NCI-H128 (cell line): ENCODE measurements around the gene KLF6.

Source experiments
- DNase-seq: peaks from one replicate; lab custom pipeline; 2025; ENCODE audit not compliant: unreplicated experiment; lab: John Stamatoyannopoulos, UW

The KLF6 gene

GRCh38 chr10:3757638-3758490 is 27.1 kb downstream of the KLF6 start:
- DNase-seq, result no peak

DNA sequence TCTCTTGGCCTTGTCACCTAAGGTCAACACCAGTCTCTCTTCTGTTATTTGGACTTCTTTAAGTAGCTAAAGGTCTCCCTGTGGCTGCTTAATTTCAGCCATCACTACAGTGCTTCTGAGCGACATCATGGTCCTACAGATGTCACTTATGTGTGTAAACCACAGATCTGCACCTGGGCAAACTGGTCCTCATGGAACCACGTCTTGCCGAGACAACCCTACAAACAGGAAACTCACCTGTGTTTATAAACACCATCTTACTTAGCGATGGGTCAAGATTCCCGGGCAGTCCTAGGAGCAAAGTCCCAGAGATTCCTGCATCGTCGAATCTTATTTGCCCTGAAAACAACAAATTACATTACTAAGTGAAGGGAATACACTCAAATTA is 27.8 kb downstream of the KLF6 start:
- DNase-seq, result no peak

GRCh38 chr10:3756360-3756740 is 28.7 kb downstream of the KLF6 start:
- DNase-seq, result no peak

- DNase-seq, result no peak
Observed at GRCh38 chr10:3755440-3756359, 29.3 kb downstream of the KLF6 start.

- no peak for DNase-seq
Observed at GRCh38 chr10:3754727-3755439, 30.1 kb downstream of the KLF6 start.

- DNase-seq, result no peak
Observed at GRCh38 chr10:3750854-3751253, 34.2 kb downstream of the KLF6 start.

GRCh38 chr10:3750006-3750816 is 34.8 kb downstream of the KLF6 start:
- peak; percentile 0 for DNase-seq

DNA sequence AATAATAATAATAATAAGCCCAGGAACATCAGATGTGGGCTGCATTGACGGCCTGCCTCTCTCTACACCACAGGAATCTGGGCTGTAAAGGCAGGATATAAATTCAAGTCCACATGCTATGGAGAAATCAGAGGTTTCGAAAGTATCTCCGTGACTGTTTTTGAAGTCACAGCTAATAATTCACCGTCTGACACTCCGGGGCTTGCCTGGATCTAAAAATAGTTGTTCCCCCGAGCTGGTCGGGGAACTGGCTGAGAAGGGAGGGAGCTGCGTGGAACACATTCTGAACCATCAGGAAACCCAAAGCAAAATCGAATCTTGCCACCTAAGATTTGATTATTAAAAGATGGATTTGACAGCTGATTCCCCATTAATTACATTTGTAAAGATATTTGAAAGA is 35.4 kb downstream of the KLF6 start:
- DNase-seq, result no peak

GRCh38 chr10:3749011-3749410 is 36.0 kb downstream of the KLF6 start:
- DNase-seq, result no peak

DNA sequence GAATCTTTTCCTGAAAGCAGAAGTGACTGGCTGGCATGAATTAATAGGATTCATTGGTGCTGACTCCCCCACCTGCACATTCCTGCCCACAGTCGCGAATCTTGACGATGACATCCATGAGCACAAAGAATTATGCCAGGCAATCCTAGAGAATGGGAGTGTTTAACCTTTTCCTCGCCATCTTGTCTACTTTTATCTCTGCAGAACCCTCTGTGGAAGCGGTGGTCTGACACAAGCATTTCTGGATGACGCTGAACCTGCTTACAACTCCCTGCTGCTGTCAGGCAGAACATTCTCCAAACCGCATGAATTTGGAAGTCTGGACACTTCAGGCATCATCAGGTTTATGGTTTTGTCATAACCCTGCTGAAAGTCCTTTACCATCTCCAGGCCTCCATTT is 36.5 kb downstream of the KLF6 start:
- DNase-seq, result no peak

- DNase-seq, result no peak
Observed at GRCh38 chr10:3747984-3748383, 37.0 kb downstream of the KLF6 start.

DNA sequence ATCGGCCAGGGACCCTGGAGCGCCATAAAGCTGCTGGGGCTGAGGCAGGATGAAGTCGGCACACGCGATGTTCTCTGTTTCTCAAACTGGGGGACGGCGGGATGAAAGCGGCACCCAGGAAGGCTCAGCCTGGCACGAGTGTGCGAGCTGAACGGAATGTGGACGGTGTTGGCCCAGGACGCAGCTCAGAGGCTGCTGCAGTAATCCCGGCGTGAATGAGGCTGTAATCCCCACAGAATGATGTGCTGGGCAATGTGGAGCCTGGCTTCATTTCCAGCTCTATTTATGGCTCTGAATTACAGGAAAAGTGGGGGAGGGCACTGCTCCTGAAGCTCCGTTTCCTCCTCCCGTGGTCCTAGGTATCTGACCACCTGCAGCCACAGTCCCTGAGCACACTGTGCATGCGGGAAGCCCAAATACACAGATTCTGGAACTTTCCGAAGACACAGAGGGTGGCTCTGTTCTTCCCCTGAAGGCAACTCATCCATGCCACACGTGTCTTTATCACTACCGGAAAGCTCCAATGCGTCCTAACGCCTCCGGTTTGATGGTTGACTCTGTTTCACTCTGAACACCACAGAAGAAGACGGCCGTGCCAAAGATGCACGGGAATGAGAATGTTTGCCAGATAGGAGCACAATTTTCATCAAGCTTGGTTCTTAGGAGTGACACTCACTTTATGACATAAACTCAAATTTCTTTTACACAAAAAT is 37.6 kb downstream of the KLF6 start:
- DNase-seq, result no peak

DNA sequence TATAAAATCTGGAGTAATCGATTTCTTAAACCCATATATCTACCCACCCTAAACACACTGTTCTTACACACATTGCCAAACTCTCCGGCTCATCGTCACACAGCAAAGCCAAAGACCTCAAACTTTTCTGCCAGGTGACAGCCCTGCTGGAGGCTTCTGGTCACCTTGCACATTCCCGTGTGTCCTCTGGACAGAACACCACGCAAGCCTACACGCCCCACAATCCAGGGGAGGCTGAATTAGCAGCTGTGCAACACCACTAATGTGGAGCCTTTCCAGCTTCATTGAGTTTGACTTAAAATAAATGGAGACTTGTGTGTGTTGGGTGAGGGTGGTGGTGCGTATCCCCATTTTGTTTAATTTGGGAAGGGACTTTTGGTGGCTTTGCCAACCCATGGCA is 38.4 kb downstream of the KLF6 start:
- DNase-seq, result no peak

DNA sequence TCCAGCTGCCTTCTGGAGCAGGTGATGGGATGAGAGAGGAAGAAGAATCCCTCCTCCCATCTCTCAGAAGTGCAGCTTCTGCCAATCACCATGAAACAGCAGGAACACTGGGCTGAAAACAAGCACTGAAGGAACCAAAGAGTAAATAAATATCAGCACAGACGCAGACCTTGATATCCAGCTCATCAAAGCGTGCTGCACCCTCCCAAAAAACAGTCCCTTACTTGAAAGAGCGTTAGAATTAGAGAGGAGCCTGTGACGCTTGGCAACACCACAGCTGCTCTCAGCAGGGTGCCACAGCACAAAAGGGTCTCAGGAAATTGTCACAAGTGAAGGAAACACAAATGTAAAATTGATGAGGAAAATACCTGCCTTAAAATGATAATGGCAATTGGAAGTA is 39.5 kb downstream of the KLF6 start:
- no peak for DNase-seq

- DNase-seq, result no peak
Observed at GRCh38 chr10:3741688-3742461, 43.1 kb downstream of the KLF6 start.

GRCh38 chr10:3740157-3740871 is 44.7 kb downstream of the KLF6 start:
- DNase-seq, result no peak

- DNase-seq, result no peak
Observed at GRCh38 chr10:3738855-3739350, 46.1 kb downstream of the KLF6 start.

DNA sequence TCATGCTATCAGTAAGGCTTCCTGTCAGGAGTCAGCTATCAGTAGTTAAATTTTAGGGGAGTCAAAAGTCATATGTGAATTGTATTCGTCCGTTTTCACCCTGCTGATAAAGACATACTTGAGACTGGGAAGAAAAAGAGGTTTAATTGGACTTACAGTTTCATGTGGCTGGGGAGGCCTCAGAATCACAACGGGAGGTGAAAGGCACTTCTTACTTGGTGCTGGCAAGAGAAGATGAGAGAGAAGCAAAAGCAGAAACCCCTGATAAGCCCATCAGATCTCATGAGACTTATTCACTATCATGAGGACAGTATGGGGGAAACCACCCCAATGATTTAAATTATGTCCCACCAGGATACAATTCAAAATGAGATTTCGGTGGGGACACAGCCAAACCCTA is 47.1 kb downstream of the KLF6 start:
- DNase-seq, result no peak
